NCI-H510A treated with DMSO at 0.1 percent for 48 hours (cell line): Measurements from ENCODE around the gene DNAJB4.
"Not testable (repeated sequence)": the region's sequence is repeated elsewhere in the genome, so short reads cannot be mapped to it uniquely, and the experiment has no call there.

Source experiments
- DNase-seq: peaks from one replicate; lab custom pipeline; 2025; lab: John Stamatoyannopoulos, UW

The DNAJB4 gene

GRCh38 chr1:78004719-78005447 is at the start of gene DNAJB4:
TSS of gene DNAJB4 (plus strand) at chr1:78004939. CDS start at chr1:78005111, 172 bp downstream.
- peak; percentile 99 for DNase-seq

DNA sequence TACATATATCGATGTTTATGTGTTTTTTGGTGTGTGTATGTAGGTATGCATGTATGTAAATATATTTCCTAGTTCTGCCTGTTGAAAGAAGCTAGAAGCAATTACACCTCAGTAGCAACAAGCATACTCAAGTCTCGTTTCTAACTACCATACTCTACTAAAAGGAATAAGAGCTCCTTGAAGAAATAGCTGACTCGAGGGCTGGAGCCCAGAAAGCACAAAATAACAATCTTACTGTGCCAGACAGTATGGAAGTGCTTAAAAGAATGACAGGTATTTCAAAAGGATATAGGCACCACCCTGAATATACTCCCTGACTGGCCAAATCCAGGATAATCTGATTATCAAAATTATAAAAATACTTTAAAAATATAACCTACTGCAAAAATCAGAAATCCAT is 49.0 kb upstream of the DNAJB4 start:
- DNase-seq = no peak

GRCh38 chr1:77956464-77956863 is 48.3 kb upstream of the DNAJB4 start:
- no peak for DNase-seq

GRCh38 chr1:77958391-77958790 is 46.3 kb upstream of the DNAJB4 start:
- no peak for DNase-seq

DNA sequence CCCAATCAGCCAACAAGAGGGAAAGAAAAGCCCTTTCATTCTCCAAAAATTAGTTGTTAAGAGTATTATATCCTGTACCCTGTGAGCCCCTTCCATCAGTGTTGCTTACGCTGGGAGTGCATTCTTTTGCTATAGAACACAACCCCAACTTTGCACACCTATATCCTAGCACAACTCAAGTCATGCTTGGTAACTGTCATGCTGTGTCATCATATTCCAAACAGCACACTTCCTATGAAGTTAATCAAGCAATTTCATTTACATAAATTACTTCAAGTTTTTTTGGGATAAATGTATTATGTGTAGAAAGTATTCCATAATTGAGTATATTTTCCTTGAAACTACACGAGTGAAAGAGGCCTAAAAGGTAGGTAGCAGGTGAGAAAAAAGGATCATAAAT is 45.9 kb upstream of the DNAJB4 start:
- no peak for DNase-seq

DNA sequence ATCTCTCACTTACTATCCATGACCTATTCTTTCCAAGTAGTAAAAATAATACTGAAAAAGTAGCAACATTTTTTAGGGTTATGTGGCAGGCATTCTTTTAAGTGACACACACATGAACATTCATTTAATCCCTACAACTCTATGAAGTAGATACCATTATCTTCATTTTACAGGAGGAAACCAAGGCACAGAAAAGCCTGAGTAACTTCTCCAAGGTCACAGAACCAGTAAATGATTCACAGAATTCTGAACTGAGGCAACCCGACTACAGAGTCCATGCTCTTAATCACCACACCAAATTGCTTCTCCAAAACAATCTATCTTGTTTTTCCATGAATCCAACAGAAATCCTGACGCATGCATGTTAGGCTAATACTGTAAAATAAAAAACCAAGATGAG is 43.3 kb upstream of the DNAJB4 start:
- no peak for DNase-seq

DNA sequence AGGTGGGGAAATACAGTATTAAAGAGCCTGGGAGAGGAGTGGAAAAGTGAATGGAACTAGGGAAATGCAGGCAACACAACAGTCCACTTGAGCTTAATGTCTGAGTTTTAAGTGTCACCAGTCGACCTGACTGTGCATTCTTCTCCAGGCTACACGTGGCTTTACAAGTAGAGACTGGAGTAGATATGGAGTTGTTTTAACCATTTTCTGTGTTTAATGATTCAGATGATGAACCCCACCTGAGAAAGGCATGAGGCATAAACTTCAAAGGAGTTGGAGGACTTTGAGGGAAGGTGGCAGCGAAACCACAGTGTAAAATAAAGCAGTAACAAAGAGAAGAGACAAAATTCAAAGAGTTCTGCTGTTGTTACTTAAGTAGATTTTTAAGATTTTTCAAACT is 38.4 kb upstream of the DNAJB4 start:
- DNase-seq = no peak

GRCh38 chr1:77970192-77970591 is 34.5 kb upstream of the DNAJB4 start:
- DNase-seq = no peak

DNA sequence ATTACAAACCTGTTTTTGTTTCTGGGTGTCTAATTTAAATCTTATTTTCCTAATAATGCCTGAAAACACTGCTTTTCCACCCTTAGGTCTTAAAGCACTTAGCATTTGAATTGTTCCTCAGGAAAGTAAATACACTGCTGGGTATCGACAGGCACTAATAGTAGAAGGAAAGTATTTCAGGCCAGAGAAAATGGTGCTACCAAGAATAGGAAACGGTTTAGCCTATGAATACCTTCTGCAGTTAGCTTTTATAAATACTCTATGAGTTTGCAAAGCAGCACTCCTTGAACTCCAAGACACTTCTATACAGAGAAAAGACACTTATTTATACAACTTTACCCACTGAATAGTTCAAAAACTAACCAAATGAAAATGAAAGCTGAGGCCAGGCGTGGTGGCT is 32.7 kb upstream of the DNAJB4 start:
- no peak for DNase-seq

GRCh38 chr1:77975386-77975785 is 29.4 kb upstream of the DNAJB4 start:
- no peak for DNase-seq

- no peak for DNase-seq
Observed at GRCh38 chr1:77975907-77976306, 28.8 kb upstream of the DNAJB4 start.

DNA sequence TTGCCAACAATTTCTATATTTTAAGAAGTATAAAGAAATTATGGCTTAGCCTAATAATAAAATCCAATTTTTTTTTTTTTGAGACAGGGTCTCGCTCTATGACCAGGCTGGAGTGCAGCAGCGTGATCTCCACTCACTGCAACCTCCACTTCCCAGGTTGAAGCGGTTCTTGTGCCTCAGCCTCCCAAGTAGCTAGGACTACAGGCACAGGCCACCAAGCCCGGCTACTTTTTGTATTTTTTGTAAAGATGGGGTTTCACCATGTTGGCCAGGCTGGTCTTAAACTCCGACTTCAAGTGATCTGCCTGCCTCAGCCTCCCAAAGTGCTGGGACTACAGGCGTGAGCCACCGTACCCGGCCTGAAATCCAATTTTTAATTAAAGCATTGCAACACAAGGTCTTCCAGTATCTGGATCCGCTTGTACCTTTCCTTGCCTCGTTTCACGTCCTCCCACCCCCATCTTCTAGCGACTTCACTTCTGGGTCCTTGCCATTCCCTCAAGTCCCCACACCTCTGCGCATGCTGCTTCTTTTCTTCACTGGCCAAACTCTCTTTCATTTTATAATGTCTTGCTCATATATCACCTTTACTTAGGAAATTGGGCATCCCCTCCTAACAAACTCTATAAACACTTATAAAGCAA is 28.2 kb upstream of the DNAJB4 start:
- peak; percentile 18 for DNase-seq

- DNase-seq = no peak
Observed at GRCh38 chr1:77977989-77978292, 26.8 kb upstream of the DNAJB4 start.

GRCh38 chr1:77978293-77978968 is 26.3 kb upstream of the DNAJB4 start:
- DNase-seq = peak; percentile 97

DNA sequence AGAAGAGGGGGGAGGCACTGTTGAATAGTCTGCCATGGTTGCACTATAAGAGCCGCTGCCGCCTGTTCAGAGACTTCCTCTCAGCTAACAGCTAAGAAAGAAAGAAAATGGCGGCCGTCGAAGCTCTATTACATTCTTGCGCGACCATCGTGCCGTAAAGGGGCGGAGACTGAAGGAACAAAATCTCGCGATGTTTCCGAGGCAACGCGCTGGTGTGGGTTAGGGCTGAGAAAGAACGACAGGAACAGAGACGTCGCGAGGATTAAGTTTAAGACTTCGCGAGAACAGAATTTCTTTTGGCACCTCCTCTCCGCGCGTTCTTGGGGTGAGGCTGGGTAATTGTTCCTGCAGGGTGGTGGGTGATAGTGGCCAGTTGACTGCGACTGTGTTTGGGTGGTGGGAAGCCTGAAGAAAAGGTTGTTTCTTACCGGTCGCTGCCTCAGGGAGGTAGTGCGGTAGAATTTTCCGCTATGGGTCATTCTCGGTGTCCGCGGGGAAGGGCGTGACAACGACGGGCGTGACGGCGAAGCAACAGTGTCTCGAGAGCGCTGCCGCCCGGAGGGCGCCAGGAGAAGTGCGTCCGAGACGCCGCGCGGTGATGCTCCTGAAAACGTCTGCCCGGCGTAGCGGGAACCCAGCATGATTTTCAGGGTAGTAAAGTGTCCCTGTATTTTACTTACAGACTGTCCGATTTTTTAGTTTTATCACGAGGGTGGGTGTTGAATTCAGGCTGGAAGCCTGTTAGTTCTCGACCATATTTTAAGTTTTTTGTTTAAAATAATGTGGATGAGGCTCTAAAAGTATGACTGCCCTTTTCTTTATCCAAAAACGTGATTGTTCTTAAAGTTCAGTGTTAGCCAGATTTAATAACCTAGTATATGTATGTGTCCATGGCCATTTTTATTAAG is 25.5 kb upstream of the DNAJB4 start, which contains the start of gene FUBP1:
FUBP1 (minus strand) TSS at position 104 of the 908 bp plus-strand sequence; CDS start at position 36, 68 bp downstream.
- peak; percentile 99 for DNase-seq

GRCh38 chr1:77983352-77983996 is 21.3 kb upstream of the DNAJB4 start:
- not testable (repeated sequence) for DNase-seq

GRCh38 chr1:77983997-77984355 is 20.8 kb upstream of the DNAJB4 start:
- DNase-seq = no peak

- no peak for DNase-seq
Observed at GRCh38 chr1:77984629-77985028, 20.1 kb upstream of the DNAJB4 start.

GRCh38 chr1:77986810-77987209 is 17.9 kb upstream of the DNAJB4 start:
- no peak for DNase-seq

DNA sequence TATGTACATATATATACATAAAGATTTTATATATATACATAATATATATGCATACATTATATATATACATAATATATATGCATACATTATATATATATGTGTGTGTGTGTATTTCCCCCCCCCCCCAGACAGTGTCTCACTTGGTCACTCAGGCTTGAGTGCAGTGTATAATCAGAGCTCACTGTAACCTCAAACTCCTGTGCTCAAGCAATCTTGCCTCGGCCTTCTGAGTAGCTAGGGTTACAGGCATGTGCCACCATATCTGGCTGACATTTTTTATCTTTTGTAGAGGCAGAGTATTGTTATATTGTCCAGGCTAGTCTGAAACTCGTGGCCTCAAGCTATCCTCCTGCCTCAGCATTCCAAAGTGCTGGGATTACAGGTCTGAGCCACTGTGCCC is 16.8 kb upstream of the DNAJB4 start:
- DNase-seq = no peak

GRCh38 chr1:77989744-77990143 is 15.0 kb upstream of the DNAJB4 start:
- DNase-seq = no peak
